HEK293T (cell line): ENCODE measurements around the gene ING4.

Experiments used
- CTCF ChIA-PET: fragments of 350-600 bp; formaldehyde crosslinking; extraction: SDS; loops from one replicate; lab custom pipeline; 2021; ENCODE audit warnings: antibody characterized with exemption, inconsistent platforms; lab: Yijun Ruan, JAX
- POLR2A ChIA-PET: fragments of 350-600 bp; formaldehyde crosslinking; extraction: SDS; loops from one replicate; lab custom pipeline; 2020; ENCODE audit warnings: antibody characterized with exemption, inconsistent platforms; lab: Yijun Ruan, JAX
- DNase-seq: peaks from one replicate; pipeline ENCODE4 v3.0.0; 2012; ENCODE audit warnings: mixed read lengths; ENCODE audit errors: extremely low spot score
- ARNT ChIP-seq: fragments of 450-650 bp; IDR thresholded peaks from 2 replicates; pipeline ENCODE4 v1.6.1; 2017; ENCODE audit warnings: mild to moderate bottlenecking
- BHLHE40 ChIP-seq: fragments of 450-650 bp; IDR thresholded peaks from 2 replicates; pipeline ENCODE4 v1.6.1; 2016; ENCODE audit warnings: mild to moderate bottlenecking, moderate library complexity, borderline replicate concordance
- CTBP1 ChIP-seq: fragments of 450-650 bp; IDR thresholded peaks from 2 replicates; pipeline ENCODE4 v1.6.1; 2016; ENCODE audit warnings: borderline replicate concordance
- ELF4 ChIP-seq: fragments of 450-650 bp; IDR thresholded peaks from 2 replicates; pipeline ENCODE4 v1.6.1; 2017; ENCODE audit warnings: antibody characterized with exemption
- FOXA1 ChIP-seq: fragments of 450-650 bp; IDR thresholded peaks from 2 replicates; pipeline ENCODE4 v1.6.1; 2016; ENCODE audit warnings: mild to moderate bottlenecking
- FOXK2 ChIP-seq: fragments of 450-650 bp; IDR thresholded peaks from 2 replicates; pipeline ENCODE4 v1.6.1; 2016; ENCODE audit warnings: mild to moderate bottlenecking
- FOXM1 ChIP-seq: fragments of 450-650 bp; IDR thresholded peaks from 2 replicates; pipeline ENCODE4 v1.6.1; 2017; ENCODE audit warnings: mild to moderate bottlenecking, borderline replicate concordance
- HDGF ChIP-seq: fragments of 450-650 bp; IDR thresholded peaks from 2 replicates; pipeline ENCODE4 v1.6.1; 2017; ENCODE audit warnings: antibody characterized with exemption, borderline replicate concordance
- L3MBTL2 ChIP-seq: fragments of 450-650 bp; conservative IDR thresholded peaks from 2 replicates; pipeline ENCODE4 v1.6.1; 2016; ENCODE audit warnings: mild to moderate bottlenecking
- LEF1 ChIP-seq: fragments of 450-650 bp; IDR thresholded peaks from 2 replicates; pipeline ENCODE4 v1.6.1; 2017; ENCODE audit warnings: mild to moderate bottlenecking, borderline replicate concordance
- NFRKB ChIP-seq: fragments of 450-650 bp; IDR thresholded peaks from 2 replicates; pipeline ENCODE4 v1.6.1; 2016; ENCODE audit warnings: mild to moderate bottlenecking, moderate library complexity
- SP1 ChIP-seq: fragments of 450-650 bp; IDR thresholded peaks from 2 replicates; pipeline ENCODE4 v1.6.1; 2017
- SUZ12 ChIP-seq: fragments of 450-650 bp; IDR thresholded peaks from 2 replicates; pipeline ENCODE4 v1.6.1; 2016; ENCODE audit warnings: mild to moderate bottlenecking
- TARDBP ChIP-seq: fragments of 450-650 bp; IDR thresholded peaks from 2 replicates; pipeline ENCODE4 v1.6.1; 2016
- ZNF384 ChIP-seq: fragments of 450-650 bp; IDR thresholded peaks from 2 replicates; pipeline ENCODE4 v1.6.1; 2016
- TF ChIP-seq, protein P1 (sequence below): fragments of 450-650 bp; IDR thresholded peaks from 2 replicates; pipeline ENCODE4 v1.6.1; 2016

Gene ING4

DNA sequence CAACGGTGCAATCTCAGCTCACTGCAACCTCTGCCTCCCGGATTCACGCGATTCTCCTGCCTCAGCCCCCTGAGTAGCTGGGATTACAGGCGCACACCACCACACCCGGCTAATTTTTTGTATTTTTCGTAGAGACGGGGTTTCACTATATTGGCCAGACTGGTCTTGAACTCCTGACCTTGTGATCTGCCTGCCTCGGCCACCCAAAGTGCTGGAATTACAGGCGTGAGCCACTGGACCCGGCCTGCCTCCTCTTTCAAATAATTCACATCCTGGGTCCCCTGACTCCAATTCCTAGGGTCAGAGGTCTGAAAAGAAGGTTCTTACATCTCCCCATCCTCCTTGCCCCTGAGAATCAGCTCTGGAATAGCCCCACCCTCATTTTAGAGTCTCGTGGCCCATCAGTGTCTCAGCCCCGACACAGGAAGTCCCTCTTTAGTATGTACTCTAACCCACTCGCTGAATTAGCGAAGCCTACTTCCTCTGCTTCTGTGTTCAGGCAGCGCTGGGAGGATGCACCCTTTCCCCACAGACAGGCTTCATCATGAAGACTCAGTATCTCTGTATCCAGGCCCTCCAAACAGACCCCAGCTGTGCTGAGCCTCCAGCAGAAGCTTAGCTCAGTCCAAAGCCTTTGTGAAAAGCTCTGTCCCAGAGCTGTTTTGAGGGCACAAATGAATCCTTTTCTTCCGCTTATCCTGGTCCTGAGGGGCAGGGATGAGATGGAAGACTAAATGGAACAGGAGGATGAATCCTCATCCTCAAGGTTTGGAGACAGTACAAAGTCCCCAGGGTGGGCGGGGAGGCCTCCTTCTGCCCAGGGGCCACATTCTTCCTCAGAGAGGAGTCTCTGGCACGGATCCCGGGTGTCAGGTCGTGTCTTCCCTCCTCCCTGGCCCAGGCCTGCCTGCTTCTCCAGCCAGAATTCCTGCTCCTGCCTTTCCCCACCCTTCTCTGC lies 30.6 kb downstream of the ING4 start:
- TF ChIP-seq ZNF384: no peak
- TF ChIP-seq FOXA1: no peak
- no peak for TF ChIP-seq FOXM1
- no peak for TF ChIP-seq HDGF
- TF ChIP-seq LEF1: no peak
- TF ChIP-seq ELF4: no peak
- TF ChIP-seq SP1: no peak
- ChIA-PET POLR2A (interaction anchor here (0.6 to 0.8 kb wide), 2 partner anchors 74 to 98 kb away, joined by 3 to 4 read pairs; no protein-coding TSS in a partner anchor), CTCF (interaction anchor here (1.3 to 1.4 kb wide), 2 partner anchors 11 to 52 kb away, joined by 3 to 4 read pairs; no protein-coding TSS in a partner anchor)
- no peak for DNase-seq

DNA sequence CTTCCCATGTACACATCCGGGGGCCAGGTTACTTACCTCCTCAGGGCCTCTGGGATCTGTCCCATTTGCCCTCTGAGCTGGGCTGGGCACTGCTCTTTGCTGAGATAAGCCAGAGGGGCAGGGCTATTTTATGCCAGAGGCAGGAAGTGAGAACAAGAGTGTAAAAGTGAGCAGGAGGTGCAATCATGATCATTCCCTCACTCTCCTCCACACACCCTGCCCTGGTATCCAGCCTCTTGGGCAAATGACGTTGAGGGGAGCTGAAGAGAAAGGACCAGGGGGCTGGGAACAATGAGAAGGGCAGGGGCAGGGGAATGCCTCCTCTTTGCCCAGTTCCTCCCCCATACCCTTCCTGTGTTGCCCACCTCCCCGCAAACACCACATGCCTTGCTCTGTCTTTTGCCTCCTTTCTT lies 31.4 kb downstream of the ING4 start:
- POLR2A ChIA-PET: interaction anchor here (0.8 kb wide), 1 partner anchor 98 kb away, joined by 4 read pairs; no protein-coding TSS in a partner anchor
- DNase-seq: no peak
- TF ChIP-seq FOXA1 (no peak), LEF1 (no peak), BHLHE40 (no peak), ZNF384 (no peak), SUZ12 (no peak), NFRKB (no peak), TARDBP (no peak), FOXK2 (no peak), CTBP1 (no peak), ELF4 (no peak), FOXM1 (no peak), SP1 (no peak), ARNT (no peak), HDGF (no peak), L3MBTL2 (no peak)
- TF ChIP-seq, protein P1, sequence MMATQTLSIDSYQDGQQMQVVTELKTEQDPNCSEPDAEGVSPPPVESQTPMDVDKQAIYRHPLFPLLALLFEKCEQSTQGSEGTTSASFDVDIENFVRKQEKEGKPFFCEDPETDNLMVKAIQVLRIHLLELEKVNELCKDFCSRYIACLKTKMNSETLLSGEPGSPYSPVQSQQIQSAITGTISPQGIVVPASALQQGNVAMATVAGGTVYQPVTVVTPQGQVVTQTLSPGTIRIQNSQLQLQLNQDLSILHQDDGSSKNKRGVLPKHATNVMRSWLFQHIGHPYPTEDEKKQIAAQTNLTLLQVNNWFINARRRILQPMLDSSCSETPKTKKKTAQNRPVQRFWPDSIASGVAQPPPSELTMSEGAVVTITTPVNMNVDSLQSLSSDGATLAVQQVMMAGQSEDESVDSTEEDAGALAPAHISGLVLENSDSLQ: no peak
- CTCF ChIA-PET: interaction anchor here (1.3 to 1.4 kb wide), 2 partner anchors 10 to 53 kb away, joined by 3 to 4 read pairs; no protein-coding TSS in a partner anchor

DNA sequence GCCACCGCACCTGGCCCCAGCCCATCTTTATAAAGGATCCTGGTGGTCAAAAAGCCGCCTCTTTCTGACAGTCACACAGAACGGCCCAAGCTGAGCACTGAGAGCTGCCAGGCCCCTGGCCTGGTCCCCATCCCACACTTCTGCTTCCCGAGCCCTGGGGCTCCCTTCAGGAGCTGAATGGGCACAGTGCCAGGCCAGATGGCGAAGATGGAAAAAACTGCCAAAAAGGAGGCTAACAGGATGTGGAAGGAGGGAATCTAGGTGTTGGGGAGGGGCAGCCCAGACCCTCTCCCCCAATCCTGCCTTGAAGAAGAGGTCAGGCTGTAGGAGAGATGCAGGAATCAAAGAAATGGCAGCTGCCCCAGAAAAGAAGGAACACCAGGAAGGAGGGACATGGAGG lies 32.2 kb downstream of the ING4 start:
- no peak for DNase-seq
- ChIA-PET POLR2A (no interaction called here), CTCF (interaction anchor here (1.3 kb wide), 1 partner anchor 54 kb away, joined by 3 read pairs; no protein-coding TSS in a partner anchor)
- TF ChIP-seq FOXK2: no peak
- TF ChIP-seq, protein P1: no peak
- TF ChIP-seq LEF1: no peak
- no peak for TF ChIP-seq ELF4
- TF ChIP-seq ARNT: no peak
- TF ChIP-seq FOXM1: no peak
- TF ChIP-seq SUZ12: no peak
- TF ChIP-seq L3MBTL2: no peak
- no peak for TF ChIP-seq TARDBP
- TF ChIP-seq HDGF: no peak
- TF ChIP-seq CTBP1: no peak
- TF ChIP-seq ZNF384: no peak
- no peak for TF ChIP-seq NFRKB
- TF ChIP-seq FOXA1: no peak
- no peak for TF ChIP-seq BHLHE40
- no peak for TF ChIP-seq SP1

DNA sequence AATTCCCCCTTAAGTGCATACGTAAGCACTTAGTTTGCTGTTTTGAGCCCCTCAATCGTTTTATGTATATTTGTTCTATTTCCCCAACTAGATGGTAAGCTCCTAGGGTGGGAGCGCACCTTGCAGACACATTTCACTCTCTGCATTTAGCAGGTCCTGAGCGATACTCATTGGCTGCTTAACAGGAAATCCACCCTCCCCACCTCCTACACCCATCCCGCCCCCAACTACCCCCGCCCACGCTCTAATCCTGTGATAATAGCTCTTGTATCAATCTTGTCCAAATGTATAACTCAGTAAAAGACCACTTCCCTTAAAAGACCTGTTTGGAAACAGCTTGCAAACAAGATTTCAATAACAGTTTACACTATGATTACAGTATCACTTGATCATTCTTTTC lies 35.3 kb downstream of the ING4 start:
- CTCF ChIA-PET: interaction anchor here (0.9 kb wide), 1 partner anchor 57 kb away, joined by 4 read pairs; no protein-coding TSS in a partner anchor
- TF ChIP-seq ZNF384 (peak; percentile 49; the same call in 1 of the 2 replicates), L3MBTL2 (no peak)
- DNase-seq: peak; percentile 50
- POLR2A ChIA-PET: interaction anchor here (0.7 to 1.6 kb wide), 6 partner anchors 8 to 96 kb away, joined by 4 to 7 read pairs (median 4); partner anchors contain the start of genes COPS7A, LPAR5 and ZNF384

DNA sequence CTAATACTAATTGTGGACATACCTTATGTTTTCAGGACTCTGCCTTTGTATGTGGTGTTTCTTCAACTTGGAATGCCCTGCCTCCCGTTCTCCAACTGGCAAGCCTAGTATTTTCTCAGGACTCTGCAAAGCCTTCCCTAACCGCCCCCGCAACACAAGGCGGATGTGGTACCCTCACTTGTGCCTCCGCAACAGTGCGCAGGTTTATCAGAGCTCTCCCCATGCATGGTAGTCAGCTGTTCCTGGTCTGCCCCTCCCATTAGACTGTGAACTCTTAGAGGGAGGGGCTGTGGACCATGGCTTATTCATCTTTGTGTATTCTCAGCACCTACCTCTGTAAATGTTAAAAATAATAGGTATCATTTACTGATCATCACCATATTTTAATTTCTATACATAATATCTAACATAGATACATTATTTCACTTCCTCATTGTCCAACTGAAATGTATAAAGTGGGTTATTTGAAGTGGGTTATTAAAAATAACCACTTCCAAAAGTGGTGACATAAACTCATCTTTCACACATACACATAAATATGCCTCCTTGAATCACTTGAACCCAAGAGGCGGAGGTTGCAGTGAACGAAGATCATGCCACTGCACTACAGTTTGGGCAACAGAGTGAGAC lies 36.1 kb downstream of the ING4 start:
- TF ChIP-seq ZNF384 (no peak), SP1 (no peak), TARDBP (no peak), SUZ12 (no peak), FOXM1 (no peak), ARNT (no peak), CTBP1 (no peak), L3MBTL2 (no peak), BHLHE40 (no peak), LEF1 (no peak), NFRKB (no peak), HDGF (no peak), FOXK2 (no peak), FOXA1 (no peak), ELF4 (no peak)
- TF ChIP-seq, protein P1: no peak
- CTCF ChIA-PET: no interaction called here
- POLR2A ChIA-PET: interaction anchor here (1.3 to 1.6 kb wide), 3 partner anchors 13 to 97 kb away, joined by 4 to 7 read pairs (median 6); partner anchors contain the start of genes COPS7A and ZNF384
- no peak for DNase-seq
